ENCODE data around the gene DES.

DES gene

DNA sequence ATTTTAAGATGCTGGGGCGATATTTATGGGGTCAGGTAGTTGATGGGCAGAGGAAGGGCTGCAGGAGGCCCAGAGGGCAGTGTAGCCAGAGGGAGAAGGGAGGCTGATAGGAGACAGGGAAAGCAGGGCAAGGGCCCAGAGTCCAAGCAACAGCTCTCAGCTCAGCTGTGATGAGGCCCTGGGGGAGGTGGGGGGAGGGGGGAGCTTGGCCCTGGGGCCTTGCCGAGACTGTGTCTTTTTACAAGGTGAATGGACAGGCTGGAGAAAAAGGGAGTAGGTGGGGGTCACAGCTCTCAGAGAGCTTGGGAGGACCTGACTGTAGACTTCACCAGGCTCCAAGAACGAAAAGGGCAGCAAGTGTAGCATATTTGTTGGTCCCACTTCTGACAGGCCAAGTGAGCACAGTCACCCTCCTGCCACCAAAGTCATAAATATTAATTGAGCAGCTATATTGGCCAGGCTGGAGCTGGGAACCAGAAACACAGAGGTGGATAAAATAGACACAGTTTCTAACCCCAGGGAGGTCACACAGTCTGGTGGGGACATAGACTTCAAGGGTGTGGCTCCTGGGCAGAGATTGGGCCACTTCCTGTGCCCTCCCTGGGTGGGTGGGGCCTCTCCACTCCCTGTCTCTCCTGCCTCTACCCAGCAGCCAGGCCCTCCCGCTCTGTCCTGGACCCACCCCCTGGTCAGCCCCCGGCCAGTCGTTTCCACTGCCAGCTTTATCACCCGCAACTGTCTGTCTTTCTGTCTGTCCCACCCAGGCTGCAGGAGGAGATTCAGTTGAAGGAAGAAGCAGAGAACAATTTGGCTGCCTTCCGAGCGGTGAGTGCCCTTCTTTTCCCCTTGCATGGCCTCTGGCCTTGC lies 1.4 kb downstream of the DES start:
- no peak for DNase-seq (ENCODE audit: low read depth in 1 of 2, low spot score in 1 of 2)

DNA sequence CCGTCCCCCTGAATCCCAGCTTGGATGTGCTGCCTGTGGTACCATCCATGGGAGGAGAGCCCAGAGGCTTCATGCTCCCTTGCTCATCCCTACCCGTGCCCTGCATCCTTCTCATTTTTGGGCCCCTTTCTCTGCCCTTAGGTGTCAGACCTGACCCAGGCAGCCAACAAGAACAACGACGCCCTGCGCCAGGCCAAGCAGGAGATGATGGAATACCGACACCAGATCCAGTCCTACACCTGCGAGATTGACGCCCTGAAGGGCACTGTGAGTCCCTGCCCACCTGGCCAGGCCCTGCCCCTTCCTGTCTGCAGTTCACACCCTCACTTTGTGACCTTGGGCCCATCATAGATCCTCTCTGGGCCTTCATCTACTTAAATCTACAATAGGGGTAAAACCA lies 2.5 kb downstream of the DES start:
- no peak for DNase-seq (ENCODE audit: low read depth in 1 of 2, low spot score in 1 of 2)

DNA sequence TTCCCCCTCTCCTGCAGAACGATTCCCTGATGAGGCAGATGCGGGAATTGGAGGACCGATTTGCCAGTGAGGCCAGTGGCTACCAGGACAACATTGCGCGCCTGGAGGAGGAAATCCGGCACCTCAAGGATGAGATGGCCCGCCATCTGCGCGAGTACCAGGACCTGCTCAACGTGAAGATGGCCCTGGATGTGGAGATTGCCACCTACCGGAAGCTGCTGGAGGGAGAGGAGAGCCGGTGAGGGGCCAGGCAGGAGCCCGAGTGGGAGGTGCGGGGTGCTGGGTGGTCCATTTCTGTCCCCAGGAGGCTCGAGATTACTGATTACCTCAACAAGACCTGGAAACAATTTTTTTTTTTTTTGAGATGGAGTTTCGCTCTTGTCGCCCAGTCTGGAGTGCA lies 3.1 kb downstream of the DES start:
- DNase-seq (ENCODE audit: low read depth in 1 of 2, low spot score in 1 of 2): no peak

DNA sequence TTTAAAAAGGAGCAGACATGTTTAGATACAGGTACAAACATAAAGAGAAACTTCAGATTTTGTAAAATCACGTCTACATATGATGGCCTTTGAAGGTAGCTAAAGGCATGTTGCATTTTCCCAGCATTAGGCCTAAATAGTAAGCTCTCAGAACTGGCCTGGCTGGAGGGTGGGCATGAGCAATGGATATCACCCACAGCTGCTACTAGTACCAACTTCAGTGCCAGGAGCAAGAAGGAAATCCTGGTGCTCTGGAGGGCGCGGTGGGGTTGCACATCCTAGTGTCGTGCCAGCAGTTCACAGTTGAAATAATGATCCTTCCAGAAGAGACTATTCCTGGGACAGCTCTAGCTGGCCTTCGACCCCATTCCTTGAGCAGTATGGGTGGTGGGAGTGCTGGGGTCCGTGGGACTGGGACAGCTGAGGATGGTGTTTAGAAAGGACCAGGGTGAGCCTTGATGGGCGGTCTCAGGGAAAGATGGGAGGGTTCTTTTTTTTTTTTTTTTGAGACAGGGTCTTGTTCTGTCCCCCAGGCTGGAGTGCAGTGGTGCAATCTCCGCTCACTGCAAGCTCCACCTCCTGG lies 4.9 kb downstream of the DES start:
- DNase-seq (ENCODE audit: low read depth in 1 of 2, low spot score in 1 of 2): no peak

DNA sequence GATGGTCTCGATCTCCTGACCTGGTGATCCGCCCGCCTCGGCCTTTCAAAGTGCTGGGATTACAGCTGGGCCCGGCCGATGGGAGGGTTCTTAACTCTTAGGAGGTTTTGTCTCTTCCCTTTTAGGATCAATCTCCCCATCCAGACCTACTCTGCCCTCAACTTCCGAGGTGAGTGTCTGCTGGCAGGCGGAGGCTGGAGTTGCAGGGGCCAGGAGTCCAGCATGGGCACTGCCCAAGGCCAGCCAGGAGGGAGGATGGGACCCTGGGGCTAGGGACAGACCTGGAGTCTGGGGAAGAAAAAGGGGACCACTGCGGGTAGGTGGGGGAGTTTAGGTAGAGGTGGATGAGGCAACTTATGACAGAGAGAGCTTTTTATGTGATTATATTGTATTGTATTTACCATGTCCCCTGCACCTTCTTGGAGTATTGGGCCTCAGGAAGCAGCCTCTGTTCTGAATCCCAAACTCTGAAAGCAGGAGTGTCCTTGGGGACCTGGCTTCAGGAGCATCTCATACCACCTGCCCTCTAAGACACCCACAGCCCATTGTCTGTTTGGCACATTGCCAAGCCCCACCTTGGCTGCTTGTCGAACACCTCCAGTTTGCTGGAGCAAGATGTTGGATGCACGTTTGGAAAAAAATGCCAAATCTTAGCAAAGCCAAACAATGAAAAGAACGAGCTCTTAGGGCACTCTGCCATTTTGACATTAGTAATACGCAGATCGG lies 5.6 kb downstream of the DES start:
- DNase-seq (ENCODE audit: low read depth in 1 of 2, low spot score in 1 of 2): no peak

DNA sequence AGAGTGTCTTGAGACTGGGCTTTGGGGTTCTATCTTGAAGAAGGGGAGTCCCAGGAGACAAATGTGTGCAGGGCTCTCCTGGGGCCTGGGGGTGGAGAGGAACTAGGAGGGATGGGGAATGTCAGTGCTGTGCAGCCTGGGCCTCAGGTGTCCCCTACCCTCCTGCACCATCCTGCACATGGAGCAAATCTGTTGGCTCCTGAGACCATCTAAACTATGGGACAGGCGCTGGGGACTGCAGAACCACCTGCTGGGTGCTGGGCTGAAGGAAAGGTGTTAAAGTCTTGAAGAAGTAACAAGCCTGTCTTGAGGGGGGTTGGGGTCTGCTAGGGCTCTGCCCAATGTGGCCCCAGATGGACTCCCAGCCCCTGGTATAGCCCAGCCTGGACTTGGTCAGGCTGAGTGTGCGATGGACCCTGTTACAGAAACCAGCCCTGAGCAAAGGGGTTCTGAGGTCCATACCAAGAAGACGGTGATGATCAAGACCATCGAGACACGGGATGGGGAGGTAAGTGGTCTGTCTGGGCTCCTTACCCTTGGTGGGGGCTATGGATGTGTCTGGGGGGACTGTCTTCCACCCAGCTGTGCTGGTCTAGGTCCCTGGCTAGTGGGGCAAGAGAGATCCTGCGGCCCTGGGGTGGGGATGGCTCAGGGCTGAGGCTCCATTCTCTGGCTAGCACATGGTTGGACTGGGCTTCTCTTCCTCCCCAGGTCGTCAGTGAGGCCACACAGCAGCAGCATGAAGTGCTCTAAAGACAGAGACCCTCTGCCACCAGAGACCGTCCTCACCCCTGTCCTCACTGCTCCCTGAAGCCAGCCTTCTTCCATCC lies 7.3 kb downstream of the DES start:
- no peak for DNase-seq (ENCODE audit: low read depth in 1 of 2, low spot score in 1 of 2)

DNA sequence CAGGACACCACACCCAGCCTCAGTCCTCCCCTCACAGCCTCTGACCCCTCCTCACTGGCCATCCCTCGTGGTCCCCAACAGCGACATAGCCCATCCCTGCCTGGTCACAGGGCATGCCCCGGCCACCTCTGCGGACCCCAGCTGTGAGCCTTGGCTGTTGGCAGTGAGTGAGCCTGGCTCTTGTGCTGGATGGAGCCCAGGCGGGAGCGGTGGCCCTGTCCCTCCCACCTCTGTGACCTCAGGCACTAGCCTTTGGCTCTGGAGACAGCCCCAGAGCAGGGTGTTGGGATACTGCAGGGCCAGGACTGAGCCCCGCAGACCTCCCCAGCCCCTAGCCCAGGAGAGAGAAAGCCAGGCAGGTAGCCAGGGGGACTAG lies 7.9 kb downstream of the DES start:
- DNase-seq (ENCODE audit: low read depth in 1 of 2, low spot score in 1 of 2): no peak

DNA sequence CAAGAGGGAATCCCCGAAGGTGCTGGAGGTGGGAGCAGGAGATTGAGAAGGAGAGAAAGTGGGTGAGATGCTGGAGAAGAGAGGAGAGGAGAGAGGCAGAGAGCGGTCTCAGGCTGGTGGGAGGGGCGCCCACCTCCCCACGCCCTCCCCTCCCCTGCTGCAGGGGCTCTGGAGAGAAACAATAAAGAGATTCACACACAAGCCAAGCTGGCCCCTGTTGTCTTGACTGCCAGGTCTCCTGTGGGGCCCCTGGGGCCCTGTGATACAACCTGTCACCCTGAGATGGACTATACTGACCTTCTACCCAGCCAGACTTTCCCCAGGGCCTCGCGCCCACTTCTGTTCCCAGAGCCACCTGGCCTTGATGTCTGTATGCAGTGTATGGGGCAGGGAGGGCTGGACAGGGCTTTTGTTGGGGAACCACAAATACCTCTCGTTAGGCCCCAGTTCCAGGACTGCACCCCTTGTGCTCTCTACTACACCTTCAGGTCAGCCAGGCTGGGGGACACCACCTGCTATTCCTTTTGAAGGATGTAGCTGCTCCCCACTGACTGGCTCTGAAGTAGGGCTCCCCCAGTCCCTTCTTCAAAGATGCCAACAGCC lies 8.5 kb downstream of the DES start:
- DNase-seq (ENCODE audit: low read depth in 1 of 2, low spot score in 1 of 2): no peak

DNA sequence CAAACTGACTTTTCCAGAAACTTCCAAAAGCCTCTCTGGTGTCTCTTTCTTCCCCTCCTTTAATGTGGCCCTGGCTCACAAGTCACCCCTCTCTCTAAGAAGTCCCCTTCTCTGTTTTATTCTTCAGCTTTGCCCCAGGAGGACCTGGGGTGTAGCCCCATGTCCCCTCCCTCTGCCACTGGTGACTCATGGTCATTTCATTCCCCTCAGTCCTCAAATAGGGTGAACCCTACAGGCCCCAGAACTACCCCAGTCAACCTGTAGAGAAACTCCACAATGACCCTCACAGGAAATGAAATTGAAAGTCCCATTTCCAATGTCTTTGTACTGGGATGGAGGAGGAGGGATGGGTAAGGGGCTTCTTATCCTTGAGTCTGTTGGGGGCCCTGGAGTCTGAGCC lies 10.3 kb downstream of the DES start:
- DNase-seq (ENCODE audit: low read depth in 1 of 2, low spot score in 1 of 2): no peak

DNA sequence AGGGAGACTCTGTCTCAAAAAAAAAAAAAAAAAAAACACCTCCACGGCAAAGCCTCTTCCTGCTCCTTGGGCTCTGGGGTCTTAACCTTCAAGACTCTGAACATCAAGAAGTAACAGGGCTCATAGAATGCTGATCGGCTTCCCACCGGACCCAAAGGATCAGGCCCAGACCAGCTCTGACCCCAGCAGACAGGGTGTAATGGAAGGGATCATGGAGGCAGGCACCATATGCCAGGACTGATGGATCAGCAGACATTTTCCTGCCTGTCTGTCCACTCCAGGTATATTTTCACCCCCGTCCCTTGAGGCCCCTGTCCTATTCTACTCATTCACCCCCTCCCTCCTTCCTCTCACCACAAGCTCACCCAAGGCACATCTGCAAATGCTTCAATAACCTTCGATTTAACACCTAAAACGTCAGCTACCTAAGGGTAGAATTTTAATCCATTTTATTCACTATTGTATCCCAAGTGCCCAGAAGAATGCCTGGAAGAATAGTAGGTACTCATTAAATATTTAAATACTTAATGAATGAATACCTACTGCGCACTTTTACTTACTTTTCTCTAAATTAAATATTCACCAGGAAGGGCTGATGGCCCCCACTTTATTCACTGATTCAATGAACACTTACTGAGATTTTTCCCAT lies 11.9 kb downstream of the DES start:
- no peak for DNase-seq (ENCODE audit: low read depth in 1 of 2, low spot score in 1 of 2)

DNA sequence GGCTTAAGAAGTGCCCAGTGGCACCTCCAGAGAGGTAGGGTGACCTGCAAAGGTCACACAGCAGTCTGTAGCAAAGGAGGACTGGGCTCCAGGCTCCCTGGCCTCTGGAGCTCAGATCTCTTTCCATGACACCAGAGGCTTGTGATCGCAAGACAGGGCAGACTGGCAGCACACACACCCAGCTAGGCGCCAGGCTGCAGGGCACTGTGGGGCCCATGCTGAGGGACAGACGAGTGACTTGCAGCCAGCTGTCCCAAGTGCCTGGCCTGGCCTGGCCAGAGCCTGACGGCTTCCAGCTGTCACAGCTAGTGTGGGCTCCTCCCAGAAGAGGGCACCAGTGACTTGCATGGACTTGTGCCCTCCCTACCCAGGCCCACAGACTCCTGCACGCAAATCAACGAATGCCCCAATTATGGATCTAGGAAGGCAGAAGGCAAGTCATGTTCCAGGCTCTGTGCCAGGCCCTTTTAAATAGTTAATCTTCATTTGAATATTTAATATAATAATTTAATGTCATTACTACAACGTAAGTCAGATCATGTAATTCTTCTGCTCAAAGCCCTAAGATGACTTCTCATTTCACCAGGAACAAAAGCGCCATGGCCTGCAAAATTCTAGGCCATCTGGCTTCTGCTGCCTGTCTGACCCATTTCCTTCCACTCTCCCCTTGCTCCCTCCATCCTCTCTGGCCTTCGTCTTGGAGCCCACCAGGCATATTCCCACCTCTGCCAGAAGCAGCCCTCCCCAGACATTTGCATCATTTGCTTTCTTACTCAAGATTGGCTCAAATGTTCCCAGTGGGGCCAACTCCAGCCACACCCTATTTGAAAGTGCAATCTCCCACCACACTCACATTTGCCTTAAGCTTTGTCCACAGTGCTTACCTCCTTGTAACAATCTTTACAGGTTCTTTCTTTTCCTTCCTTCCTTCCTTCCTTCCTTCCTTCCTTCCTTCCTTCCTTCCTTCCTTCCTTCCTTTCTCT lies 12.7 kb downstream of the DES start:
- DNase-seq (ENCODE audit: low read depth in 1 of 2, low spot score in 1 of 2): no peak

DNA sequence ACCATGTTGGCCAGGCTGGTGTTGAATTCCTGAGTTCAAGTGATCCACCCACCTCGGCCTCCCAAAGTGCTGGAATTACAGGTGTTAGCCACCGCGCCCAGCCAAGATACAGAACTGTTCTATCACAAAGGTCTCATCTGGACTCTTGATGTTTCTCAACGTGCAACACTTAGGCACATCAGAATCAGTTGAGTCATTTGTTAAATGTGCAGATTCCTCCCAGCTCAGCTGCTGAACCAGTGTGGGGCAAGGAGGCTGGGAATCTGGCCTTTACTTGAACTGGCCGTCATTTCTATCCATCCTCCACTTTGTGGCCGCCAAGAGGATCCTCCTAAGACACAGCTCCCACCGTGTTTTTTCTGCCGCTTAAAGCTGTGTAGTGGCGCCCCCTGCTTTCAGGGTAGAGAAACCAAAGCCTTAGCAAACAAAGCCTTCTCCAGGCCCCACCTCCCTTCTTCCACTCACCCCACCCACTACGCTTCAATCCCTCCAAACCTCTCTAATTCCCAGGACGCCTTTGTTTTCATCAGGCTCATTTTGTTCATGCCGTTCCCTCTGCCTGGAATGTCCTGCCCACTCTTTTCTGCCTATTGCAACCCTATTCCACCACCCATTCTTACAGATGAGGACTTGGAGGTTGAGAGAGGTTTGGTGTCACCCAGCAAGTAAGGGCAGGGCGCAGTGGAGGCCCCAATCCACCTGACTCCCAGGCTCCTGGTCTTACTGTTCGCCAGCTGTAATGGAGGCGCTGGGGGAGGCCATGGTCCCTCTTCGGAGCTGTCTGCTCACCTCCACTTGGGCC lies 15.7 kb downstream of the DES start:
- DNase-seq (ENCODE audit: low read depth in 1 of 2, low spot score in 1 of 2): no peak

DNA sequence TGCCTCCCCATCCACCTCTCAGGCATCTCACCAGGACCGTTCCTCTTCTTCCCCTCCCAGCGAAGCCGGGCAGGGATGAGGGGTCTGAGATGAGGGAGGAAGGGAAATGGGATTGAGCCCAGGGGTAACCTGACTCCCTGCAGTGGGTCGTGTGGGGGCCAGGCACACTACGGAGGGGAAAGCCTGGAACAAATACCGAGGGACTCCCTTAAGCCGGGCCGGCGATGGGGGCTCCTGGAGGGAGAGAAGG lies 16.2 kb downstream of the DES start:
- no peak for DNase-seq (ENCODE audit: low read depth in 1 of 2, low spot score in 1 of 2)

DNA sequence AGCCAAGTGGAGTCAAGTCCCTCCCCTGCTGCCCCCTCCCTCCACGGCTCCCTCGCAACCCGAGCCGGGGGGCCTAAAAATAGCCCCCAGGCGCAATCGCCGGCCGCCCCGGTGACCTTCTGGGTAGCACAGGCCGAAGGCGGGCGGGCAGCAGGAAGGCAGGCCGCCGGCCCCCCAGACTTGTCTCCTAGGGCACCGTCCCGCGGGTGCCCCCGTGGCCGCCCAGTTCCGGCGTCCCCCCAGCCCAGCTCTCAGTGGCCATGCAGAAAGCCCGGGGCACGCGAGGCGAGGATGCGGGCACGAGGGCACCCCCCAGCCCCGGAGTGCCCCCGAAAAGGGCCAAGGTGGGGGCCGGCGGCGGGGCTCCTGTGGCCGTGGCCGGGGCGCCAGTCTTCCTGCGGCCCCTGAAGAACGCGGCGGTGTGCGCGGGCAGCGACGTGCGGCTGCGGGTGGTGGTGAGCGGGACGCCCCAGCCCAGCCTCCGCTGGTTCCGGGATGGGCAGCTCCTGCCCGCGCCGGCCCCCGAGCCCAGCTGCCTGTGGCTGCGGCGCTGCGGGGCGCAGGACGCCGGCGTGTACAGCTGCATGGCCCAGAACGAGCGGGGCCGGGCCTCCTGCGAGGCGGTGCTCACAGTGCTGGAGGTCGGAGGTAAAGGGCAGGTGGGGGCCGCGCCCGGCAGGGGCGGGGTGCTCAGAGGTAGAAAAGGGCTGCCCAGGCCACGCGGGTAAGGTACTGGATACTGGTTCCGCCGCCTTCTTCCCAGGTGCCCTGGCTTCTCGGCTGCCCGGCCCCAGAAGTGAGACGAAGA lies 16.7 kb downstream of the DES start, which contains the start of gene SPEG:
Gene SPEG (plus strand): TSS at position 126 of the 808 bp plus-strand sequence. CDS start 135 bp downstream, at position 261.
- DNase-seq (ENCODE audit: low read depth in 1 of 2, low spot score in 1 of 2): no peak

DNA sequence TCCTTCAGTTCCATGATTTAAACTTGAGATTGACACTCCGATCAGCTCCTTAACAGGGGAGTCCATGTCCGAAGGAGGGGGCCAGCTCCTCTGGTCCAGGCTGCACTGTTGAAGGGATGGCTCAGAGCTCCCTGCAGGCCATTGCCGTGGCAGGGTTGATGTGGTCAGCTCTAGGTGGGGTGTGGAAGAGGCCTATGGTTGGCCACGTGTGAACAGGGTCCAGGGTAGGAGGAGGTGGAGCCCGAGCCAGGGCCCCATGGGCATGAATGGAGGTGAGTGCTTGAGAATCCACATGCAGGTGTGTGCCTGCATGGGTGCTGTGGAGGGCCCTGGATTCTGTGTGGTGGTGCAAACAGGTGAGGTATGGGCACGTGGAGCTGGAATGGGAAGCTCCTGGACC lies 17.5 kb downstream of the DES start:
- no peak for DNase-seq (ENCODE audit: low read depth in 1 of 2, low spot score in 1 of 2)

DNA sequence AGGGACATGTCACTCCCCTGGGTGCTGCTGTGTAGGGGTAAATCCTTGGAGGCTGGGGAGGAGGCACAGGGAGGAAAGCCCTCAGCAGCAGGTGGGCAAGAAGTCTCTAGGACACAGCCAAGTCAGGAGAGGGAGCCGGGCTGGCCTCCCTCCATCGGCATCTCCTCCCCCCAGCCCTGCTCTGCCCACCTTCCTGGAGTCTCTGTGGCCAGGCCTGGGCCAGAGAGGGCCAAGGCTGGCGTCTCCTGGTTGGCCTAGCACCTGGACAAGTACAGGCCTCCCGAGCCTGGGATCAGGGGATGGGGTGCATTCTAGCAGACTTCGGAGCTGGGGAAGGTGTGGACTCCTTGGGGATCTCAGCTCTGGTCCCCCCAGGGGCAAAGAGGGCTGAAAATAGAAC lies 18.3 kb downstream of the DES start:
- no peak for DNase-seq (ENCODE audit: low read depth in 1 of 2, low spot score in 1 of 2)

DNA sequence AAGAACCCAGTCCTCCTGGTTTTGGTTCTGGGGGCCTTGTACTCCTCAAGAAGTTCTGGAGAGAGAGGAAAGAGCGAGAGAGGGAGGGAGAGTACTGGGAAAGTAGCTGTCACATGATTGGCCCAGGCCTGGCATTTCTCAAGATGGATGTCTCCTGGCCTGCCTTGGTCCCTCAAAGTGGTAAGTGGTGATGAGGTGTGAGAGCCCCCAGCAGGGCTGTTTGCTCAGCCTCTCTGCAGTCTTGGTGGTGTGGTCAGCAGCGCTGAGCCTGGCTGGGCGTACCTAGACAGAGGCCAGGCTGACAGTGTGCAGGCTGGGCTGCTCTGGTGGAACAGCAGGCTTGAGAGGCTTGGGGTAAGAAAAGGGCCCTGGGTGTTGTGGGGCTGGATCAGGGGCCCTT lies 19.0 kb downstream of the DES start:
- no peak for DNase-seq (ENCODE audit: low read depth in 1 of 2, low spot score in 1 of 2)

DNA sequence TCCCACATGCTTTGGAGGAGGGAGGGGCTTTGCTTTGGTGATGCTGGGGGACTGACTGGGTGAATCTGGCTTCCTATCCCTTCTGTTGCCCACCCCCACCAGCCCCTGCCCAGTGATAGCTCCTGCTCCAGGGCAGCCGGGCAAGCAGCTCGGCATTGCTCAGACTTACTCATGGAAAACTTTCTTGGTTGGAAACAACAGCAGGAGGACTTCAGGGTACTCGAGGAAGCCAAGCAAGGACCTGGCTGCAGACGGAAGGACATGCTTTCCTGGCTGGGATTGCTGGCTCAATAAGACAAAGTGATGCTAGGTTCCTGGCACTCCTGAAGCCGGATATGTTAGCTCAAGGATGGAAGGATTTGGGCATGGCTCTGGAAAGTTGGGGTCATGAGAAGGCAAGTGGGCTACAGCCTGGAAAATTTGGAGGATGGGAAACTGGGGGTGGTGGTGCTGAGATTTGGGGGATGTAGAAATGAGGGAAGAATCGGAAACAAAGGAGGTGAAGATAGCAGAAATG lies 19.6 kb downstream of the DES start:
- no peak for DNase-seq (ENCODE audit: low read depth in 1 of 2, low spot score in 1 of 2)

All from stimulated activated CD4-positive, alpha-beta T cell treated with anti-CD3 and anti-CD28 coated beads, Interleukin-15, amount 100 ng/mL, for 1 hour (primary cell).